ENCODE measurements around the gene ANKDD1A. TPM values are rescaled to one million over a fixed set of nuclear protein-coding genes. Genes with fewer than 3 reads are reported as not detected.

ANKDD1A gene
- polyA plus RNA-seq, 1 experiment, result 4.9 TPM

GRCh38 chr15:64891561-64891960 lies 20.1 kb upstream of the ANKDD1A start:
- ChIA-PET CTCF (interaction anchor here (0.7 to 1.0 kb wide), 2 partner anchors 12 to 14 kb away, joined by 3 to 4 read pairs; no protein-coding TSS in a partner anchor), POLR2A (no interaction called here)

DNA sequence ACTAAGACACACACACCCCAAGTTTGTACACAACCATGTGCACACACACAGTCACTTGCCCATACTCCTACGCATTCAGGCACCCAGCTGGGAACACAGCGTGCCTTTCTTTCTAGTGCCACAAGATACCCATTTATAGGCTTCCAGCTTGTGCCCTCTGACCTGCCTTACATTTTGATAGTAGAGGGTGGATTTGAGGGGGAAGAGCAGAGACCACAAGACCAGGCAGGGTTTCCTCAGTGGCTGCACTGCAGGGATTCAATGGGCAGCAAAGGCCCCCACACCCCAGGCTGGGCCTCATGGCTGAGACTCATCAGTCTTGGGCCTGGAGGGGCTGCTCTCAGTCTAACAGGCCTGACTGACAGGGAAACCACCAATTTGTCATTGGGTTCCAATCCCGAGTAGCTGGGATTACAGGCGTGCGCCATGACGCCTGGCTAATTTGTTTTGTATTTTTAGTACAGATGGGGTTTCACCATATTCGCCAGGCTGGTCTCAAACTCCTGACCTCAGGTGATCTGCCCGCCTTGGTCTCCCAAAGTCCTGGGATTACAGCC lies 18.8 kb upstream of the ANKDD1A start:
- H3K36me3 ChIP-seq (ENCODE audit: control insufficient read depth, insufficient read depth, low read length), result no peaks in the 10 kb centered on the region; the same call in 1 of the 2 replicates
- no peaks in the 10 kb centered on the region for H3K27me3 ChIP-seq (ENCODE audit: control insufficient read depth, insufficient read depth, low read length)
- DNase-seq (ENCODE audit: low read depth), result no peak
- TF ChIP-seq, protein P1, sequence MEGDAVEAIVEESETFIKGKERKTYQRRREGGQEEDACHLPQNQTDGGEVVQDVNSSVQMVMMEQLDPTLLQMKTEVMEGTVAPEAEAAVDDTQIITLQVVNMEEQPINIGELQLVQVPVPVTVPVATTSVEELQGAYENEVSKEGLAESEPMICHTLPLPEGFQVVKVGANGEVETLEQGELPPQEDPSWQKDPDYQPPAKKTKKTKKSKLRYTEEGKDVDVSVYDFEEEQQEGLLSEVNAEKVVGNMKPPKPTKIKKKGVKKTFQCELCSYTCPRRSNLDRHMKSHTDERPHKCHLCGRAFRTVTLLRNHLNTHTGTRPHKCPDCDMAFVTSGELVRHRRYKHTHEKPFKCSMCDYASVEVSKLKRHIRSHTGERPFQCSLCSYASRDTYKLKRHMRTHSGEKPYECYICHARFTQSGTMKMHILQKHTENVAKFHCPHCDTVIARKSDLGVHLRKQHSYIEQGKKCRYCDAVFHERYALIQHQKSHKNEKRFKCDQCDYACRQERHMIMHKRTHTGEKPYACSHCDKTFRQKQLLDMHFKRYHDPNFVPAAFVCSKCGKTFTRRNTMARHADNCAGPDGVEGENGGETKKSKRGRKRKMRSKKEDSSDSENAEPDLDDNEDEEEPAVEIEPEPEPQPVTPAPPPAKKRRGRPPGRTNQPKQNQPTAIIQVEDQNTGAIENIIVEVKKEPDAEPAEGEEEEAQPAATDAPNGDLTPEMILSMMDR (IDR thresholded peaks at IDR 0.05; ENCODE audit: insufficient read depth, low read depth, low read length), result no peak
- ChIA-PET CTCF (interaction anchor here (0.9 to 2.4 kb wide), 2 partner anchors 14 to 83 kb away, joined by 3 to 5 read pairs; no protein-coding TSS in a partner anchor), POLR2A (no interaction called here)
- H3K4me3 ChIP-seq (ENCODE audit: low read depth, low read length), result no peak overlapping the region

More at GRCh38 chr15:64891561-64891960, 20.1 kb upstream of the ANKDD1A start:
- H3K27me3 ChIP-seq (ENCODE audit: control insufficient read depth, insufficient read depth, low read length), result no peaks in the 10 kb centered on the region
- TF ChIP-seq, protein P1 (IDR thresholded peaks at IDR 0.05; ENCODE audit: insufficient read depth, low read depth, low read length), result no peak
- no peak overlapping the region for H3K4me3 ChIP-seq (ENCODE audit: low read depth, low read length)
- DNase-seq (ENCODE audit: low read depth), result no peak
- H3K36me3 ChIP-seq (ENCODE audit: control insufficient read depth, insufficient read depth, low read length), result no peaks in the 10 kb centered on the region; the same call in 1 of the 2 replicates

GRCh38 chr15:64893481-64894394 lies 18.0 kb upstream of the ANKDD1A start:
- TF ChIP-seq, protein P1 (IDR thresholded peaks at IDR 0.05; ENCODE audit: insufficient read depth, low read depth, low read length), result no peak
- CTCF ChIA-PET, result interaction anchor here (0.5 to 2.4 kb wide), 7 partner anchors 8 to 524 kb away, joined by 3 to 6 read pairs (median 3); no protein-coding TSS in a partner anchor
- POLR2A ChIA-PET, result interaction anchor here (0.7 kb wide), 1 partner anchor 53 kb away, joined by 3 read pairs; no protein-coding TSS in a partner anchor
- no peaks in the 10 kb centered on the region; the same call in 1 of the 2 replicates for H3K36me3 ChIP-seq (ENCODE audit: control insufficient read depth, insufficient read depth, low read length)
- peak; percentile 39 for DNase-seq (ENCODE audit: low read depth)
- H3K27me3 ChIP-seq (ENCODE audit: control insufficient read depth, insufficient read depth, low read length), result no peaks in the 10 kb centered on the region
- H3K4me3 ChIP-seq (ENCODE audit: low read depth, low read length), result no peak overlapping the region

DNA sequence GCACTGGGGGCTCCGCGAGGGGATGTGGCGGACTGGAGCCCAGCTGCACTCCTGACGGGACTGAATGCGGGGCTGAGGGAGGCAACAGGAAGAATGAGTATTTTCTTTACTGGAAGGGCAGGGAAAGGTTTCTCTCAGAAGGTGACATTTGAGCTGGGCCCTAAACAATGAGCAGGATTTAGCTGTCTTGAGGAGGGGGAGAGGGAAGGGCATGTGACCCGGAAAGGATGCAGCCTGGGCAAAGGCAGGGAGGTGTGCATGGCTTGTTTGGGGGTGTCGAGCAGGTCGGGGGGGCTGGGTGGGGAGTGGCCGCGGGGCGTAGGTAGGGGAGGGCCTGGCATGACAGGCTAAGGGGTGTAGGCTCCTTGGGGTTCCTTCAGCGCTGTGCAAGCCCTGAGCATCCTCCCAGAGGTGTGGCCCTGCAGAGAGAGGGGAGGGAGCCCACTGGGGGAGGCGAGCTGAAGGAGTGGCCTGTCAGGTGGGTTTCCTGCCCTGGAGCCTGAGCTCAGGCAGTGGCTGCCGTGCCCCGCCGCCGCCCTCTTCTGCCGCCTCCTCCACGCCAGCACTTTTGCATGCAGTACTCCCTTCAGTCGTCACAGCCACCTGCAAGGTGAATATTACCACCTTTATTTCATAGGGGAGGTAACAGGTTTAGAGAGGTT lies 17.2 kb upstream of the ANKDD1A start:
- DNase-seq (ENCODE audit: low read depth), result no peak
- TF ChIP-seq, protein P1 (IDR thresholded peaks at IDR 0.05; ENCODE audit: insufficient read depth, low read depth, low read length), result no peak
- H3K27me3 ChIP-seq (ENCODE audit: control insufficient read depth, insufficient read depth, low read length), result no peaks in the 10 kb centered on the region
- H3K4me3 ChIP-seq (ENCODE audit: low read depth, low read length), result no peak overlapping the region
- CTCF ChIA-PET, result interaction anchor here (0.9 to 2.4 kb wide), 4 partner anchors 7 to 37 kb away, joined by 3 to 6 read pairs (median 4); no protein-coding TSS in a partner anchor
- POLR2A ChIA-PET, result no interaction called here
- H3K36me3 ChIP-seq (ENCODE audit: control insufficient read depth, insufficient read depth, low read length), result no peaks in the 10 kb centered on the region; the same call in 1 of the 2 replicates

Data from BJ (cell line).